ENCODE data around the gene ASPG. TPM values are rescaled to one million over a fixed set of nuclear protein-coding genes. Genes with fewer than 3 reads are reported as not detected.
A peak's percentile ranks its signal among the peaks of the same experiment; 100 is the strongest.

Gene ASPG
- polyA plus RNA-seq, 1 experiment = 0.12 TPM

GRCh38 chr14:104126753-104127152, 41.3 kb downstream of the ASPG start:
- TF ChIP-seq, protein P1, sequence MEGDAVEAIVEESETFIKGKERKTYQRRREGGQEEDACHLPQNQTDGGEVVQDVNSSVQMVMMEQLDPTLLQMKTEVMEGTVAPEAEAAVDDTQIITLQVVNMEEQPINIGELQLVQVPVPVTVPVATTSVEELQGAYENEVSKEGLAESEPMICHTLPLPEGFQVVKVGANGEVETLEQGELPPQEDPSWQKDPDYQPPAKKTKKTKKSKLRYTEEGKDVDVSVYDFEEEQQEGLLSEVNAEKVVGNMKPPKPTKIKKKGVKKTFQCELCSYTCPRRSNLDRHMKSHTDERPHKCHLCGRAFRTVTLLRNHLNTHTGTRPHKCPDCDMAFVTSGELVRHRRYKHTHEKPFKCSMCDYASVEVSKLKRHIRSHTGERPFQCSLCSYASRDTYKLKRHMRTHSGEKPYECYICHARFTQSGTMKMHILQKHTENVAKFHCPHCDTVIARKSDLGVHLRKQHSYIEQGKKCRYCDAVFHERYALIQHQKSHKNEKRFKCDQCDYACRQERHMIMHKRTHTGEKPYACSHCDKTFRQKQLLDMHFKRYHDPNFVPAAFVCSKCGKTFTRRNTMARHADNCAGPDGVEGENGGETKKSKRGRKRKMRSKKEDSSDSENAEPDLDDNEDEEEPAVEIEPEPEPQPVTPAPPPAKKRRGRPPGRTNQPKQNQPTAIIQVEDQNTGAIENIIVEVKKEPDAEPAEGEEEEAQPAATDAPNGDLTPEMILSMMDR (IDR thresholded peaks at IDR 0.05; ENCODE audit: insufficient read depth, low read depth, low read length) = no peak
- DNase-seq (ENCODE audit: low read depth) = no peak
- no peaks in the 10 kb centered on the region for H3K36me3 ChIP-seq (ENCODE audit: control insufficient read depth, insufficient read depth, low read length)
- ChIA-PET POLR2A (no interaction called here), CTCF (interaction anchor here (0.7 kb wide), 1 partner anchor 29 kb away, joined by 3 read pairs; no protein-coding TSS in a partner anchor)
- no peak overlapping the region for H3K4me3 ChIP-seq (ENCODE audit: low read depth, low read length)
- no peaks in the 10 kb centered on the region for H3K27me3 ChIP-seq (ENCODE audit: control insufficient read depth, insufficient read depth, low read length)

GRCh38 chr14:104128981-104129380, 43.5 kb downstream of the ASPG start:
- ChIA-PET POLR2A (no interaction called here), CTCF (interaction anchor here (0.6 to 3.3 kb wide), 8 partner anchors 8 to 511 kb away, joined by 3 to 15 read pairs (median 3); no protein-coding TSS in a partner anchor)
- DNase-seq (ENCODE audit: low read depth) = no peak

DNA sequence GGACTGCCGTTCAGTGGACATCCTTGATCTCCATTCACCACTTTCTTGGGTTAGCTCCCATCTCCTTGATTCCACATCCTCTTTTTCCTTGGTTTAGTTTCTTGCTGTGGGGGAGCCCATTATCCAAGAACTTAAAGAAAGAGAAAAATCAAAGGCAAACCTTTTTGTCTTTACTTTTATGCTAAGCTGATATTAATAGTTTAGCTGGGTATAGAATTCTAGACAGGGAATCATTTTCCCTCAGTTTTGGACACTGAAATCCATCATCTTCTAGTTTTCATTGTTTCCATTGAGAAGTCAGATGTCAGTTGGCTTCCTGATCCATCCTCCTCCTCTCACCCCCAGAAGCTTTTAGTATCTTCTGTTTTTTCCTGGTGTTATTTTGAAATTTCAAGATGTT, 44.1 kb downstream of the ASPG start:
- Histone ChIP-seq H3K27me3 (ENCODE audit: control insufficient read depth, insufficient read depth, low read length) (no peaks in the 10 kb centered on the region), H3K4me3 (ENCODE audit: low read depth, low read length) (no peak overlapping the region), H3K36me3 (ENCODE audit: control insufficient read depth, insufficient read depth, low read length) (no peaks in the 10 kb centered on the region)
- TF ChIP-seq, protein P1 (IDR thresholded peaks at IDR 0.05; ENCODE audit: insufficient read depth, low read depth, low read length) = no peak
- no peak for DNase-seq (ENCODE audit: low read depth)
- ChIA-PET CTCF (interaction anchor here (0.7 to 3.3 kb wide), 5 partner anchors 9 to 511 kb away, joined by 3 to 15 read pairs (median 3); no protein-coding TSS in a partner anchor), POLR2A (no interaction called here)

More at GRCh38 chr14:104128981-104129380, 43.5 kb downstream of the ASPG start:
- H3K27me3 ChIP-seq (ENCODE audit: control insufficient read depth, insufficient read depth, low read length) = no peaks in the 10 kb centered on the region
- H3K36me3 ChIP-seq (ENCODE audit: control insufficient read depth, insufficient read depth, low read length) = no peaks in the 10 kb centered on the region
- TF ChIP-seq, protein P1 (IDR thresholded peaks at IDR 0.05; ENCODE audit: insufficient read depth, low read depth, low read length) = no peak
- H3K4me3 ChIP-seq (ENCODE audit: low read depth, low read length) = no peak overlapping the region

- ChIA-PET CTCF (interaction anchor here (0.6 to 3.3 kb wide), 4 partner anchors 53 to 503 kb away, joined by 3 to 15 read pairs (median 6); no protein-coding TSS in a partner anchor), POLR2A (no interaction called here)
- Histone ChIP-seq H3K4me3 (ENCODE audit: low read depth, low read length) (no peak overlapping the region), H3K36me3 (ENCODE audit: control insufficient read depth, insufficient read depth, low read length) (no peaks in the 10 kb centered on the region), H3K27me3 (ENCODE audit: control insufficient read depth, insufficient read depth, low read length) (peaks cover 6% of the 10 kb centered on the region)
- TF ChIP-seq, protein P1 (IDR thresholded peaks at IDR 0.05; ENCODE audit: insufficient read depth, low read depth, low read length) = peak; percentile 47
- DNase-seq (ENCODE audit: low read depth) = no peak
Observed at GRCh38 chr14:104130974-104131651, 45.6 kb downstream of the ASPG start.

DNA sequence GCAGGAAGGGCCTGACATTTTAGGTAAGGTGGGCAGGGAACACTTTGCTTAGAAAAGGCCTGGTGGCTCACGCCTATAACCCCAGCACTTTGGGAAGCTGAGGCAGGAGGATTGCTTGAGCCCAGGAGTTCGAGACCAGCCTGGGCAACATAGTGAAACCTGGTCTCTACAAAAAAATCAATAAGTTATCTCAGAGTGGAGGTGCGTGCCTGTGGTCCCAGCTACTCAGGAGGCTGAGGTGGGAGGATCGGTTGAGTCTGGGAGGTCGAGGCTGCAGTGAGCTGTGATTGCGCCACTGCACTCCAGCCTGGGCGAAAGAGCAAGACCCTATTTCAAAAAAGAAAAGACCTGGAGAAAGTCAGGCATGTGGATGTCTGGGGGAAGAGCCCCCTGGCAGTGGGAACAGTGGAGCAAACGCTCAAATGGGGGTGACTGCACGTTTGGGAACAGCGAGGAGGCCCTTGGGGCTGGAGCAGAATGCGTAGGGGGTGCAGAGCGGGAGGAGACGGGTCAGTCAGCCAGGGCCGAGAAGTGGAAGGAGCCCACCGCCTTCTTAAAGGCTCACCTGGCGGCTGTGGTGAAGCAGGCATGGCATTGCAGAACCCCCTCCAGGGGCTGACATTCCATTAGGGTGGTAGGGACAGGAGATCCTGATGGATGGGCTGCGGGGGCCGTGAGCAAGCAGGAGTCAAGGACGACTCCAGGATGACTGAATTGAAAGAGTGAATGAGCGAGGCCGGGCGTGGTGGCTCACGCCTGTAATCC, 46.6 kb downstream of the ASPG start:
- TF ChIP-seq, protein P1 (IDR thresholded peaks at IDR 0.05; ENCODE audit: insufficient read depth, low read depth, low read length) = no peak
- no peak for DNase-seq (ENCODE audit: low read depth)
- ChIA-PET CTCF (interaction anchor here (0.6 to 3.3 kb wide), 4 partner anchors 54 to 501 kb away, joined by 3 to 15 read pairs (median 6); no protein-coding TSS in a partner anchor), POLR2A (interaction anchor here (0.7 kb wide), 1 partner anchor 34 kb away, joined by 15 read pairs; no protein-coding TSS in a partner anchor)
- H3K27me3 ChIP-seq (ENCODE audit: control insufficient read depth, insufficient read depth, low read length) = peaks cover 14% of the 10 kb centered on the region
- no peak overlapping the region for H3K4me3 ChIP-seq (ENCODE audit: low read depth, low read length)
- no peaks in the 10 kb centered on the region for H3K36me3 ChIP-seq (ENCODE audit: control insufficient read depth, insufficient read depth, low read length)
